Activated B cell treated with CpG ODN at 0.5 μM for 24 hours (primary cell): Measurements from ENCODE around the gene AGO1. TPM values are rescaled to one million over a fixed set of nuclear protein-coding genes. Genes with fewer than 3 reads are reported as not detected.
"Not testable (repeated sequence)": the region's sequence is repeated elsewhere in the genome, so short reads cannot be mapped to it uniquely, and the experiment has no call there.

ENCODE experiments used
- ATAC-seq: fragments of 200-7000 bp; cut with Tn5 transposase; one replicate; pipeline ENCODE4 v1.10.0; 2021; ENCODE audit warnings: low read depth, mild to moderate bottlenecking, moderate library complexity
- CTCF ChIA-PET: fragments of 350-600 bp; sonication (Branson Sonifier 250); formaldehyde crosslinking; loops from one replicate; lab custom pipeline; 2021; ENCODE audit warnings: antibody characterized with exemption; lab: Charles Lee
- POLR2A ChIA-PET: fragments of 350-600 bp; sonication (Branson Sonifier 250); formaldehyde crosslinking; loops from one replicate; lab custom pipeline; 2021; ENCODE audit warnings: antibody characterized with exemption; lab: Charles Lee
- DNase-seq: peaks from one replicate; pipeline ENCODE4 v3.0.0; 2022
- H3K27ac Mint-ChIP-seq: one replicate; pipeline ENCODE4 v1.8.0; 2020; ENCODE audit warnings: mixed read lengths
- H3K27me3 Mint-ChIP-seq: one replicate; pipeline ENCODE4 v1.8.0; 2021; ENCODE audit warnings: mixed read lengths
- H3K36me3 Mint-ChIP-seq: one replicate; pipeline ENCODE4 v1.8.0; 2021; ENCODE audit warnings: low read depth, mixed read lengths
- H3K4me1 Mint-ChIP-seq: one replicate; pipeline ENCODE4 v1.8.0; 2021; ENCODE audit warnings: mixed read lengths
- H3K4me3 Mint-ChIP-seq: one replicate; pipeline ENCODE4 v1.8.0; 2020; ENCODE audit warnings: mild to moderate bottlenecking, mixed read lengths
- H3K9me3 Mint-ChIP-seq: one replicate; pipeline ENCODE4 v1.8.0; 2020; ENCODE audit warnings: mixed read lengths
- intact Hi-C: fragments of 100-400 bp; cut with micrococcal nuclease; formaldehyde crosslinking; loops from one replicate; pipeline ENCODE4 v1.15.1; 2024
- total RNA-seq: library from RNA; stranded (reverse); gene quantifications from 2 replicates; pipeline ENCODE4 v1.2.3, GENCODE V29; 2022
- TF ChIP-seq, protein P1 (sequence below): fragments of 200-600 bp; IDR thresholded peaks from one replicate; pipeline ENCODE4 v1.8.0; 2022; ENCODE audit warnings: antibody characterized with exemption, mild to moderate bottlenecking

AGO1 gene
- total RNA-seq, 1 donor from 2014 or later: 34.3 TPM

DNA sequence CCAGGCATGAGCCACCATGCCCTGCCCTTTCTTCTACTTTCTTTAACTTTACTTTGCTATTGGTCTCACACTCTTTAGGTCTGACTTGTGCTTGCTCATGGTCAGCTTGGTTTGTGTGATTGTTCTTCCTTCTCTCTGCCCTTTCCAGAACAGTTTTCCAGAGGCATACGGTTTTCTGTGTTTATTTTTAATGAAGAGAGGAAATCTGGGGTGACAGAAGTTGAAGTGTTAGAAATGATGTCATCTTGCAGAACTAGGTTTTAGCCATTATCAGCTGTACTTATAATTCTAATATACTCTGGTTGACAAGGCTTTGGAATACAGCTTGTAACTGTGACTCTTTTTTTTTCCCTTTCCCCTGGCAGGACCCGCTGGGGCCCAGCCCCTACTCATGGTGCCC is 62.3 kb downstream of the AGO1 start:
- POLR2A ChIA-PET: no interaction called here
- CTCF ChIA-PET: no interaction called here
- peaks cover 27% of the 10 kb centered on the region for H3K4me1 Mint-ChIP-seq

DNA sequence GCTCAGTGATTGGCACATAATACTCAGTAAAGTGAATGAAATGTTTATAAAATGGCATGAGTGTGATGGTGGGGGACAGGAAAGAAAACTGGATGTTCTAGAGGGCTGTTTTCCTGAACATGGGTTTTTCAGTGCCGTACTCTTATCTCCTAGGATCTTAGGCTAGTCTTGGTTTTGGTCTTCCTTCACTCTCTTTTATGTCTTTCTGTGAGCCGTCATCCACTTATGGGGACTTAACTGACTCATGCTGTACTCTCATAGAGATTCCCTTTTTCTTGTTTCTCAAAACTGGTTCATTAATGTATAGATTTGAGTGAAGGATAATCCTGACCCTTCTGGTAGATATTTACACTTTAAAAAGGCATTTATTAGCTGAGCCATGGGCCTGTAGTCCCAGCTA is 64.5 kb downstream of the AGO1 start:
- TF ChIP-seq, protein P1, sequence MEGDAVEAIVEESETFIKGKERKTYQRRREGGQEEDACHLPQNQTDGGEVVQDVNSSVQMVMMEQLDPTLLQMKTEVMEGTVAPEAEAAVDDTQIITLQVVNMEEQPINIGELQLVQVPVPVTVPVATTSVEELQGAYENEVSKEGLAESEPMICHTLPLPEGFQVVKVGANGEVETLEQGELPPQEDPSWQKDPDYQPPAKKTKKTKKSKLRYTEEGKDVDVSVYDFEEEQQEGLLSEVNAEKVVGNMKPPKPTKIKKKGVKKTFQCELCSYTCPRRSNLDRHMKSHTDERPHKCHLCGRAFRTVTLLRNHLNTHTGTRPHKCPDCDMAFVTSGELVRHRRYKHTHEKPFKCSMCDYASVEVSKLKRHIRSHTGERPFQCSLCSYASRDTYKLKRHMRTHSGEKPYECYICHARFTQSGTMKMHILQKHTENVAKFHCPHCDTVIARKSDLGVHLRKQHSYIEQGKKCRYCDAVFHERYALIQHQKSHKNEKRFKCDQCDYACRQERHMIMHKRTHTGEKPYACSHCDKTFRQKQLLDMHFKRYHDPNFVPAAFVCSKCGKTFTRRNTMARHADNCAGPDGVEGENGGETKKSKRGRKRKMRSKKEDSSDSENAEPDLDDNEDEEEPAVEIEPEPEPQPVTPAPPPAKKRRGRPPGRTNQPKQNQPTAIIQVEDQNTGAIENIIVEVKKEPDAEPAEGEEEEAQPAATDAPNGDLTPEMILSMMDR: no peak
- DNase-seq (no peak), ATAC-seq (no peak)
- Mint-ChIP-seq H3K27me3 (no peaks in the 10 kb centered on the region), H3K4me1 (peaks cover 13% of the 10 kb centered on the region), H3K27ac (no peak overlapping the region), H3K4me3 (no peak overlapping the region), H3K36me3 (peaks cover 30% of the 10 kb centered on the region), H3K9me3 (no peaks in the 10 kb centered on the region)
- ChIA-PET POLR2A (interaction anchor here (0.7 kb wide), 1 partner anchor 44 kb away, joined by 3 read pairs; no protein-coding TSS in a partner anchor), CTCF (no interaction called here)
- intact Hi-C loops: no loop called here

More for the DNA sequence above, 62.3 kb downstream of the AGO1 start:
- Mint-ChIP-seq H3K36me3 (peaks cover 27% of the 10 kb centered on the region), H3K27ac (no peak overlapping the region), H3K4me3 (no peak overlapping the region), H3K27me3 (no peaks in the 10 kb centered on the region), H3K9me3 (no peaks in the 10 kb centered on the region)
- intact Hi-C loops: no loop called here
- TF ChIP-seq, protein P1: no peak
- DNase-seq: no peak
- ATAC-seq: no peak

DNA sequence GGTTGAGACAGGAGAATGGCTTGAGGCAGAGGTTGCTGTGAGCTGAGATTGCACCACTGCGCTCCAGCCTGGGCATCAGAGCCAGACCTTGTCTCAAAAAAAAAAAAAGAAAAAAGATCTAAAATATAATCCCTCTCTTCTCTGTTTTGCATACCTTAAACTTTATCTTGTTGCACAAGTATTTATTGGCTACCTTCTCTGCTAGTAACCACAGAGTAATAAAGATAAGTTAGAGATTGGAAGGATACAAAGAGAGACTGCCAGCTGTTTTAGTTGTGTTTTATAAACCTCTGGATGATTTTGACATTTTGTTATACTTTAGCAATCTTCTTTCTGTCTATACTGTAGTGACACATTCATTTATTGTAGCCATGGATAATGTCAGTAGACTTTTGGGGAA is 75.5 kb downstream of the AGO1 start:
- no peaks in the 10 kb centered on the region for H3K9me3 Mint-ChIP-seq
- CTCF ChIA-PET: no interaction called here

DNA sequence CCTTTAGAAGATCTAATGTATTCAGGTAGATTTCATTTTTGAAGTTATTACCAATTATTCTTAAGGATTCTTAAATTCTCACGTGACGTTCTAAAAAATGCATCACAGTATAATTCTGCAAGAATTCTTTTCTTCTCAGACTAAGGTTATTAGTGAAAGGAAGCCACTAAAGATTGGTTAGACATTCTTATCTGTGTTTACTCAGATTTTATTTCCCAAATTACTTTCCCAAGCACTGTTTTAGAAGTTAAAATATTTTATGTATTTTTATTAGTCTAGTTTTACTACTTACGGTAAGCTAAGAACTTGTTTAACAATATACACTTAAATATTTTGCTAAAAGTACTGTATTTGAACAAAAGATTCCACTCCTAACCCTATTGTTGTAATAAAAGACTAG is 76.3 kb downstream of the AGO1 start:
- no peak overlapping the region for H3K4me3 Mint-ChIP-seq
- ChIA-PET CTCF (no interaction called here), POLR2A (no interaction called here)
- intact Hi-C loops: no loop called here
- H3K4me1 Mint-ChIP-seq: no peaks in the 10 kb centered on the region
- peaks cover 13% of the 10 kb centered on the region for H3K36me3 Mint-ChIP-seq
- DNase-seq (no peak), ATAC-seq (no peak)
- no peaks in the 10 kb centered on the region for H3K27me3 Mint-ChIP-seq
- TF ChIP-seq, protein P1: no peak
- H3K9me3 Mint-ChIP-seq: no peaks in the 10 kb centered on the region
- no peak overlapping the region for H3K27ac Mint-ChIP-seq

More for the DNA sequence above, 75.5 kb downstream of the AGO1 start:
- H3K36me3 Mint-ChIP-seq: peaks cover 11% of the 10 kb centered on the region
- no peaks in the 10 kb centered on the region for H3K27me3 Mint-ChIP-seq
- POLR2A ChIA-PET: no interaction called here
- ATAC-seq: no peak
- no peak overlapping the region for H3K4me3 Mint-ChIP-seq
- DNase-seq: no peak
- no peak overlapping the region for H3K27ac Mint-ChIP-seq
- intact Hi-C loops: no loop called here
- H3K4me1 Mint-ChIP-seq: no peaks in the 10 kb centered on the region
- TF ChIP-seq, protein P1: no peak

DNA sequence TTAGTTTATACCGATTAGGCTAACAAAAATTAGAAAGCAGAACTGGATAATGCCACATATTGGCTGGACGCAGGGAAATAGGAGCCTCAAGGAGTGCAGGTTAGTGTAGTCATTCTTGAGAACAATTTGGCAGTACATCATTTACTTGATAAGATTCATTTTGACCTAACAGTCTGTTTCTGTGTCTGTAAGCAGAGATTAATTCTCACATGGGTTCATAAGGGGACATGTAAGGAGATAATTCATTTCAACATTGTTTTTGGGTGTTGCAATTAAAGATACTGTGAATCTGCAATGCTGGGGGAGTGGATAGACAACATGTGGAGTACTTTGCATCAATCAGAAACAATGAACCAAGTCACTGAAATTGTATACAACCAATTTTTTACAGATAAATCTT is 79.9 kb downstream of the AGO1 start:
- ChIA-PET POLR2A (no interaction called here), CTCF (no interaction called here)
- TF ChIP-seq, protein P1: no peak
- H3K9me3 Mint-ChIP-seq: no peaks in the 10 kb centered on the region
- H3K4me3 Mint-ChIP-seq: no peak overlapping the region
- H3K4me1 Mint-ChIP-seq: no peaks in the 10 kb centered on the region
- H3K27me3 Mint-ChIP-seq: no peaks in the 10 kb centered on the region
- peaks cover 18% of the 10 kb centered on the region for H3K36me3 Mint-ChIP-seq
- ATAC-seq: no peak
- H3K27ac Mint-ChIP-seq: no peak overlapping the region
- DNase-seq: no peak
- intact Hi-C loops: no loop called here

DNA sequence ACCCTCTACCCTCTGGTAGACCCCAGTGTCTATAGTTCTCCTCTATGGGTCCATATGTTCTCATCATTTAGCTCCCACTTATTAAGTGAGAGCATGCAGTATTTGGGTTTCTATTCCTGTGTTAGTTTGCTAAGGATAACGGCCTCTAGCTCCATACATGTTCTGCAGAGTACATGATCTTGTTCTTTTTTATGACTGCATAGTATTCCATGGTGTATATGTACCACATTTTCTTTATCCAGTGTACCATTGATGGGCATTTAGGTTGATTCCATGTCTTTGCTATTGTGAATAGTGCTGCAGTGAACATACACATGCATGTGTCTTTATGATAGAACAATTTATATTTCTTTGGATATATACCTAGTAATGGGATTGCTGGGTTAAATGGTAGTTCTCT is 81.3 kb downstream of the AGO1 start:
- H3K4me3 Mint-ChIP-seq, H3K4me1 Mint-ChIP-seq, DNase-seq, POLR2A ChIA-PET, ATAC-seq, H3K9me3 Mint-ChIP-seq, intact Hi-C loops, CTCF ChIA-PET, H3K27me3 Mint-ChIP-seq: not testable (repeated sequence)
- Mint-ChIP-seq H3K36me3 (peaks cover 30% of the 10 kb centered on the region), H3K27ac (peak overlapping the region; percentile 12)
